ENCODE measurements around the gene P2RX2.

The P2RX2 gene

GRCh38 chr12:132618683-132619043 lies at the start of gene P2RX2:
Gene P2RX2, plus strand, starts transcription at chr12:132618776. Its CDS starts 41 bp downstream, at chr12:132618817.
- DNase-seq, result no peak

DNA sequence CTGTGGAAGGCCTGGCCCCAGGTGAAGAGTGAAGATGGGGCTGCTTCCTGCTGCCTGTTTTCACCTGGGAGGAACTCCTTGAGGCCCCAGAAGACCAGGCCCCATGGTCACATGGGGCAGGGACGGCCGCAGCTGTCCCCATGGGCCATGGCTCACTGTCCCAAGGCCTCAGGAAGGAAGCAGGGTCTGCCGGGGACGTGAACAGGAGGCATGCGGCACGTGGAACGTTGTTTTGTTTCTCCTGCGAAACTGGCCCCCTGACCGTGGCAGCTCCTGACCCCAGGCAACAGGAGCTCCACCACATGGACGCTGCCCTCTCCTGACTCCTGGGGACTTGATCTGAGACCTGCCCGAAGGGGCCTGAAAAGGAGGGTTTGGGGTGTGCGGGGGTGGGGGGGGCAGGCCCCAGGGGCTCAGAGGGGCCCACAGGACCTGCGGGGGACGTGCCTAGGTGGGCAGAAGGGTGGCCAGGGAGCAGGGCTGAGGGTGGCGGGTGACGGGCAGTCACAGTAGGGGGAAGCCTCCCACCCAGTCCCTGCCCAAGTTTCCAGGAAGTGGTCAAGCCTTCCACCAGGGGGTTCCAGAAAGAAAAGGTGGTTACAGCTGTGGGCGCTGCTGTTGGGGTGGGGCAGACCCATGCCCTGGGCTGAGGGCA lies 49.6 kb upstream of the P2RX2 start:
- no peak for DNase-seq

DNA sequence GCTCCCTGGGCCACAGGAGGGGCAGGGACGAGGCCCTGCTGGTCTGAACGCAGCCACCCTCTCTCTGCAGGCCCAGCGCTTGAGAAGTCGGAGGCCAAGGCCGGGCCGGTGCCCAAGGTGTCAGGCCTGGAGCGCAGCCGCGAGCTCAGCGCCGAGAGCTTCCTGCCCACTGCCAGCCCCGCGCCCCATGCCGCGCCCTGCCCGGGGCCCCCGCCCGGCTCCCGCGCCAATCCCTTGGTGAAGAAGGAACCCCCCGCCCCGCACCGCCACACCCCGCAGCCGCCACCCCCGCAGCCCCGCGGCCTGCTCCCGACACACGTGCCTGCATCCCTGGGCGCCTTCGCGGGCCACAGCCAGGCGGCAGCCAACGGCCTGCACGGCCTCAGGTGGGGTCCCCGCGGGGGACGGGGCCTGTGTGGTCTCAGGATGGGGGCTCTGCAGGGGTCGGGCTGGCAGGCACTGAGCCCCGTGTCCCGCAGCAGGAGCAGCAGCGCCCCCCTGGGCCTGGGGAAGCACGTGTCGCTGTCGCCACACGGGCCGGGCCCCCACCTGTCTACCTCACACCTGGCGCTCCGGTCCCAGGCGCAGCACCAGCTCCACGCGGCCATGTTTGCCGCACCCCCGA lies 48.6 kb upstream of the P2RX2 start:
- no peak for DNase-seq

DNA sequence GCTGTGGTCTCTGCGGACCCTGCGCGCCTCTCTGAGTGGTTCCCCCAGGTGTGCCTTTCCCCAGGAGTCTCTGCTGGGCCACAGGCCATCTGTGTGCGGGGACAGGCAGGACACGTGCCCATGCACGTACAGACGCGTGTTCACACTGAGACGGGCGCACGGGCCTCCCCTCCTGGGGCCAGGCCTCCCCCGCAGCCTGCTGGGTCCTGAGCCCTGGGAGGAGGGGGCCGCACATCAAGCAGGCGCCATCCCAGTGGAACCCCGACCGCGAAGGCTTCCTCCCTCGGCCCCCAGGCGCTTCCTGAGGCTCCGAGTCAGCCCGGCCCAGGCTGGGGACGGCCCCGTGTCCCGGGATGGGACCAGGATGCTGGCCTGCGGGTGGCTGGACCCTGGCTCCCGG lies 47.9 kb upstream of the P2RX2 start:
- DNase-seq, result no peak

DNA sequence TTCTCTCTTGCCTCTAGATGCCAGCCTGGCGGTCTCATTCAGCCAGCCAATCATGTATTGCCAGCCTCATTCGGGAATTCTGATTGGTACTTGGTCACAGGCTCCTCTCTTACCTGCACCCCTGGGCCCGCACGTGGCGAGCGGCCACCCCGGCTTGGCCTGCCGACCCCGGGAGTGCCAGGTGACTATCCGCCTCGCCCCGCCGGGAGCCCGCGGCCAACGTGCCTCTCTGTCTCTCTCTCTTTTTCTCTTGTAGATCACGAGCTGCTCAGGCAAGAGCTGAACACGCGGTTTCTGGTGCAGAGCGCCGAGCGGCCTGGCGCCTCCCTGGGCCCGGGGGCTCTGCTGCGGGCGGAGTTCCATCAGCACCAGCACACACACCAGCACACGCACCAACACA lies 47.5 kb upstream of the P2RX2 start:
- no peak for DNase-seq

GRCh38 chr12:132571598-132571997 lies 47.0 kb upstream of the P2RX2 start:
- DNase-seq, result no peak

DNA sequence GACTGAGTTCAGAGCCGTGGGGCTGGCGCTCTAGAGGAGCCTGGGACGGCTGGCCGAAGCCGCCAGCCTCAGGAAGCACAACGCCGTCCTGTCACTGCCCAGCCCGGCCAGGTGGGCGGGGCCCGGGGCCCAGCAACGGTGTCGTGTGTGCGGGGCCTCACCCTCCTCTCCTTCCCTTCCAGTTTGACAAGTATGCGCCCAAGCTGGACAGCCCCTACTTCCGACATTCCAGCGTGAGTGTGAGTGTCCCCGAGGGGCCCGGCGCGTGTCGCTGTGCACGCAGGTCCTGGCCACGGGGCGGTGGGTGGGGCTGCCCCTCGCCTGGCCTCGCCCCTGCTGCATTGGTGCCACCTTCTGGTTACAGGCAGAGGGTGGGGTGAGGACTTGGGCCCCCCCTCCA lies 46.5 kb upstream of the P2RX2 start:
- DNase-seq, result no peak

- no peak for DNase-seq
Measured at GRCh38 chr12:132572801-132573760, 45.5 kb upstream of the P2RX2 start.

DNA sequence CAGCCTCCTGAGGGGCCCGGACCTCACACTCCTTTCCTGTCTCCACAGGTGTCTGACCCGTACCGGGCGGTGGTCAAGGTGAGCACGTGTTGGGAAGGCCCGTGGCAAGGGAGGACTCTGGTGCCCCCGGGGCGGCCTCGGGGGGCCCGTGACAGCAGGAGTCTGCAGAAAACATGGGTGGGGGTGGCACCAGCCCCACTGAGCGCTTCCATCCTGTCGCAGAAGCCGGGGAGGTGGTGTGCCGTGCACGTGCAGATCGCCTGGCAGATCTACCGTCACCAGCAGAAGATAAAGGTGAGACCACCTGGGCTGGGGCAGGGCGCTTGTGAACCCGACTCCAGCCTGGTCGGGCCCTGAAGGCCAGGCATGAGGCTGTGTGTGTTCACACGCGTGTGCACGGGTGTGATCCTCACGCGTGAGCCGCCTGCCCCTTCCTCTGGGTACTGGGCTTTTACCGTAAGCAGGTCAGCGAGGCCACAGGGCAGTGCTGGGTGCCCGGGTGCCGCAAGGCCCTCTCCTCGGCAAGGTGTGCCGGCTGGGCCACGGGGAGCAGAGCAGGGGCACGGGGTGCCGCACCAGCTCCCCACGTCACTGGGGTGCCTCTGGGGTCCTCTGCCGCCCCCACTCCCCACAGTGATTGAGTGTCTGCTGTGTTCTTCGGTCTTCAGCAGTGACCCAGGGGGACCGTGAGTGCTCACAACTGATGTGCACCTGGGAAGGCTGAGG lies 44.1 kb upstream of the P2RX2 start:
- no peak for DNase-seq

- no peak for DNase-seq
Measured at GRCh38 chr12:132575661-132576060, 42.9 kb upstream of the P2RX2 start.

DNA sequence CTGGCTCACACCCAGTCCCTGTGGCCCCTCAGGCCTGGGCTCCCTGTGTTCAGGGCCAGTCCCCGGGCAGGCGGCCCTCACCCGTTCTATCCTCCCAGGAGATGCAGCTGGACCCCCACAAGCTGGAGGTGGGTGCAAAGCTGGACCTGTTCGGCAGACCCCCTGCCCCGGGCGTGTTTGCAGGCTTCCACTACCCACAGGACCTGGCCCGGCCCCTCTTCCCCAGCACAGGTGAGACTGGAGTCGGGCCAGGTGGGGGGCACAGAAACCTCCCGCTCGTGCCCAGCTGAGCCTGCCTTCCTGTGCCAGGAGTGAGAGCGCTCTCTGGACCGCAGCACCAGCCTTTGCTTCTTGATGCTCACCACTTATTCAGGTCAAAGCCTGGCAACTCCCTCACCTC lies 41.9 kb upstream of the P2RX2 start:
- DNase-seq, result no peak

DNA sequence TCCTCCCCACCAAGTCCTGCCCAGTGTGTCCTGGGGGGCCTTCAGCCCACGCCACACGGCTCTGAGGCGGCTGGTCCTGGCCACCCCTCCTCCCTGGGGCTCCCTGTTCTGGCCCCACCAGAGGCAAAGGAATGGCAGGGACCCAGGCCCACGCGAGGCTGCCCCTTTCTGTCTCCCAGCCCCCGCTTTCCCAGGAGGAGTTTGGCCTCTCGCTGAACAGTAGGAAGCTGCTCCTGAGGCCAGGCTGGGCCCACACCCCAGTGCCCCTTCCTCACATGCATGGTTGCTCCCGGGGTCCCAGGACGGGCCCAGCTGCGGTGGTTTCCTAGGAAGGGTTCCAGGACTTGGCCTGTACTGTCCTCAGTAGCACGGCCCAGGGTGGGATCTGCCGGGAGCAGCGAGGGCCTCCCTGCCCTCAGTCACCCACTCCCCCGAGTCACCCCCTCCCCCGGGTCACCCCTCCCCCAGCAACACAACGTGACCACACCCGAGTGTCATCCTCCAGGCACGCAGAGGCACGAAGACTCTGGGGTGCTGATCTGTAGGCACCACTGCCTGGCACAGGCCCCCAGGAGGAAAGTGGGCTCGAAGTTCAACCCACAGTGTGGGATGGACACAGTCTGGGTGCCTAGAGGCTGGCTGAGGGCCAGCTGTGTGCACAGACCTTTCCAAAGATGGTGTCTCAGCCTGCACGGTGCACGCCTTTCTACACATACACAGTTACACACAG lies 41.2 kb upstream of the P2RX2 start:
- no peak for DNase-seq

DNA sequence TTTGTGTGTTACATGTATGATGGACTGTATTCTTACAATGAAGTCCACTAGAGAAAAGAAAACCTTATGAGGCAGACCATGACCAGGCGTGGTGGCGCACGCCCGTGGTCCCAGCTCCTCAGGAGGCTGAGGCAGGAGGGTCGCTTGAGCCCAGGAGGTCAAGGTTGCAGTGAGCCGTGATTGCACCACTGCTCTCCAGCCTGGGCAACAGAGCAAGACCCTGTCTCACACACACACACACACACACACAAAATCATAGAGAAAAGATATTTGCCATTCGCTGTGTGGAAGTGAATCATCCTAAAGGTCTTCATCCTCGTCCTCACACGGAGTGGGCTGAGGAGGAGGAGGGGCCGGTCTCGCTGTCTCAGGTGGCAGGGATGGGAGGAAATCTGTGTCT lies 40.5 kb upstream of the P2RX2 start:
- no peak for DNase-seq

DNA sequence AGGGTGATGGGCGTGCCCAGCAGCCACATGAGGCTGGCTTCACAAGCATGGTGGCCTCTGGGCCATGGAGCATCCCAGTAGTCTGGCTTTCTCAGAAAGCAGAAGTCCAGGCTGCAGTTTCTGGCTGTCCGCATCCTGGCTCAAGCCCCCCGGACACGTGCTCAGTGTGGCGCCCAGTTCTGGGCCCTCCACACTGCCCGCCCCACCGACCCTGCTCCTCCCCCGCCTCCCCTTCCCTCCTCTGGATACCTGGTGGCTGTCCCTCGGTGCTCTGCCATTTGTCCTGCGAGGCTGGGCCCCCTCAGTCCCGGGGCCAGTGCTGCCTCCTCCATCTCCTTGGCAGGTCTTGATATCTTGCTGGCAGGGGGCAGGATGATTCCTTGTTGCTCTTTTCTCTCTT lies 39.8 kb upstream of the P2RX2 start:
- DNase-seq, result no peak

GRCh38 chr12:132579744-132580143 lies 38.8 kb upstream of the P2RX2 start:
- DNase-seq, result no peak

DNA sequence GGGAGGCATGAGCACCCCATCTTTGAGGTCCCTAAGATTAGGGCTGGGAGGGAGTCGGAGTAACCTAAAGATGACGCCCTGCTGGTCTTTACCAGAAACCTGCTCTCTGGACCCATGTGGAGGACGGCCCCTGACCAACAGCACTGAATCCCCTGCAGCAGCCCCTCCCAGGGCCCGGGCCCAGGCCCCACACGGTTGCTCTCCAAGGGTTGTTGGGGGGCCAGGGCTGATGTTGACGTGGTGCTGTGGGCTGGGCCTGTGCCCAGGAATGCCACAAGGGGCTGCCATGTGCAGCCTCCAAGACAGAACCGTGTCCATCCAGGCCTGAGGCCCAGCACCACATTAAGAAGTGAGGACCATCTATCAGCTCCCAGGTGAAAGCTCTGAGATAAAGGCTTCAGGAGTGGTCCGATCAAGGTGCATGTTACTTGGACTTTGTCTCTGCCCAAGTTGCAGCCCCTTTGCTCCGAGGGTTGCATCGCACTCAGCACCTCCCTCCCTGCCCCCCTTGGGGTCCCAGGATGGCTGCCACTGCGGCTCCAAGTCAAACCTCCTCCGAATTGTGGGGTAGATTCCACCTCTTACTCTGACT lies 37.8 kb upstream of the P2RX2 start:
- DNase-seq, result no peak

DNA sequence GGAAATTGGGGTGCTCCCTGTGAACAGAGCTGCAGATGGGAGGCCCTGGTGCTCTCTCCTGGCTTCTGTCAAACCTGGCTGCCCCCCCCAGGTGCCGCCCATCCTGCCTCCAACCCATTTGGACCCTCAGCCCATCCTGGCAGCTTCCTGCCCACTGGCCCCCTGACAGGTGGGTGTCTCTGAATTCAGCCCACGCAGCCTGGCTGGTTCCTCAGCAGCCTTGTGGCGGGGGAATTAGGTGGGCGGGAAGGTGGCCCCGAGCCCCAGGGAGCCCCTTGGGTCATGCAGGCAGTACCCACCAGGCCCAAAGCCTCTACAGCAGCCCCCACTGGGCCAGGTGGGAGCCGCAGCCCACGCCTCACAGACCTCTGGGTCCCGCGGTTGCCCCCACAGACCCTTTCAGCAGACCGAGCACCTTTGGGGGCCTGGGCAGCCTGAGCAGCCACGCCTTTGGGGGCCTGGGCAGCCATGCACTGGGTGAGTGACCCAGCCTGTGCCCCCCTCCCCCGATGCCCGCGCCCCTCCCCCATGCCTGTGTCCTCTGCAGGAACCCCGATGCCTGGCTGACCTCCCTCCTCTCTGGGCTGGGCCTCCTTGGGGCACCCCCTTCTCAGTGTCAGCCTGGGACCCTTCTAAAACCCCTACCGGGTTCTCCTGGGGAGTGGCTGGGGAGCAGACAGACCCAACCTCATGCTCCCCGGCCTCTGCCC lies 37.1 kb upstream of the P2RX2 start:
- no peak for DNase-seq

DNA sequence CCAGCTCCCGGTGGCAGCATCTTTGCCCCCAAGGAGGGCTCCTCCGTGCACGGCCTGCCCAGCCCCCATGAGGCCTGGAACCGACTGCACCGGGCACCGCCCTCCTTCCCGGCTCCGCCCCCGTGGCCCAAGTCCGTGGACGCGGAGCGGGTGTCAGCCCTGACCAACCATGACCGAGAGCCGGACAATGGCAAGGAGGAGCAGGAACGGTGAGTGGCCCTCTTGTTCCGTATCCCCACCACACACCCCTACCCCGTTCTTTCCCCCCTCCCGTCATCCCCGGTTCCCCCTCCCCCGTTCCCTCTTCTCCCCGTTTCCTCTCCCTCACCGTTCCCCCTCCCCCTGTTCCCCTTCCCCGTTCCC lies 36.5 kb upstream of the P2RX2 start:
- no peak for DNase-seq

DNA sequence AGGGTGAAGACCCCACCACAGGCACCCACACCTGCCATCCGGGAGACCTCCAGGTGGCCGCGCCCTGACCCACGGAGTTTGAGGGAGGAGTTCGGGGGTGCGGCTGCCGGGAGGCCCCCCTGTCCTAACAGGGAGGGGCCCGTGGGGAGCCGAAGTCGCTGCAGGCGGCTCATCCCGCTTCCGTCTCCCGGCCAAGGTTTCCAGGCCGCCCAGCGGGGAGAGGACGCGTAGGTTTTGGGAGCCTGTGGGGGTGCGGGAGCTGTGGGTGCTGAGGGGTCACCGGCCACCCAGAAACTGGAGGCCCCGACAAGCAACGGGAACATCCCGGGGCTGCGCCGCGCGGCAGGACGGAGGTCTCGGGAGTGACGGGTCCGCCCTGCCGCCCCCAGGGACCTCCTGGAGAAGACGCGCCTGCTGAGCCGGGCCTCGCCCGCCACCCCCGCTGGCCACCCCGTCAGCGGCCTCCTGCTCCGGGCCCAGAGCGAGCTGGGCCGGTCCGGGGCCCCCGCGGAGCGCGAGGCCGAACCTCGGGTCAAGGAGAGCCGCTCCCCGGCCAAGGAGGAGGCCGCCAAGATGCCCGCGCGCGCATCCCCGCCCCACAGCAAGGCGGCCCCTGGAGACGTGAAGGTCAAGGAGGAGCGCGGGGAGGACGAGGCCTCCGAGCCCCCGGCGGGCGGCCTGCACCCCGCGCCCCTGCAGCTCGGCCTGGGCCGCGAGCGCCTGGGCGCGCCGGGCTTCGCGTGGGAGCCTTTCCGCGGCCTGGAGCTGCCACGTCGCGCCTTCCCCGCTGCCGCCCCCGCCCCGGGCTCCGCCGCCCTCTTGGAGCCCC lies 35.8 kb upstream of the P2RX2 start:
- no peak for DNase-seq

DNA sequence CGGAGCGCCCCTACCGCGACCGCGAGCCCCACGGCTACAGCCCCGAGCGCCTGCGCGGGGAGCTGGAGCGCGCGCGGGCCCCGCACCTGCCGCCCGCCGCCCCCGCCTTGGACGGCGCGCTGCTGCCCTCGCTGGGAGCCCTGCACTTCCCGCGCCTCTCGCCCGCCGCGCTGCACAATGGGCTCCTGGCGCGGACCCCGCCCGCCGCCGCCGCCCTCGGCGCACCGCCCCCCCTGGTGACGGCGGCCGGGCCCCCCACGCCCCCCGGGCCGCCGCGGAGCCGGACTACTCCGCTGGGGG lies 35.2 kb upstream of the P2RX2 start:
- no peak for DNase-seq

DNA sequence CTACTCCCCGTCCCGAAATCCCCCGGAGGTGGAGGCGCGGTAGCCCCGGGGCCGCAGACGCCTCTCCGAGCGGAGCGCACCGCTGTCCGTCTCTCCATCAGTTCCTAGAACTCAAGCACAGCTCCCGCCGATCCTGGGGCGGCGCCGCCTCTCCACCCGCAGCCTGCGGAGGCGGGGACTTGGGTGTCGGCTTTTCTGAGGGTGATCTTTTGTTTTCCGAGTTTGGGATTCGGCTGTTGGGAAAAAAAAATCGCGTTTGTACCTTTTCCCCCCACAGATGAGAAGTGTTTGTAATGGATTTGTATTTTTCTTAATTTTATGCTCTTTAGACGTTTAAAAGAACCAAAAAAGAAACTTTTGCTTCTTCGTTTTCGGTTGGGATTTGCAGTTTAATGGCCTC lies 34.8 kb upstream of the P2RX2 start:
- no peak for DNase-seq
